H9 (cell line): Measurements from ENCODE around the gene RAB25. TPM values are rescaled to one million over a fixed set of nuclear protein-coding genes. Genes with fewer than 3 reads are reported as not detected.

Source experiments
- DNase-seq: peaks from one replicate; pipeline ENCODE4 v3.0.0-alpha.2; 2017
- H2AFZ ChIP-seq: one replicate; pipeline ENCODE4 v1.6.1; 2013; ENCODE audit warnings: mild to moderate bottlenecking, low read length, control low read depth, moderate library complexity
- H2AK5ac ChIP-seq: 2 replicates; pipeline ENCODE4 v1.6.1; 2013; ENCODE audit warnings: low read length, control low read depth, mixed read lengths; ENCODE audit not compliant: insufficient read length
- H2BK120ac ChIP-seq: one replicate; pipeline ENCODE4 v1.6.1; 2013; ENCODE audit warnings: low read depth, mild to moderate bottlenecking, low read length, control low read depth, inconsistent platforms; ENCODE audit not compliant: poor library complexity, severe bottlenecking
- H2BK12ac ChIP-seq: 2 replicates; pipeline ENCODE4 v1.6.1; 2013; ENCODE audit warnings: low read length, control low read depth, mixed read lengths, low read depth; ENCODE audit not compliant: insufficient read length
- H2BK15ac ChIP-seq: 2 replicates; pipeline ENCODE4 v1.6.1; 2013; ENCODE audit warnings: low read depth, low read length, control low read depth
- H2BK20ac ChIP-seq: one replicate; pipeline ENCODE4 v1.6.1; 2013; ENCODE audit warnings: low read depth, mild to moderate bottlenecking, low read length, control low read depth, inconsistent platforms; ENCODE audit not compliant: poor library complexity, severe bottlenecking
- H2BK5ac ChIP-seq: 2 replicates; pipeline ENCODE4 v1.6.1; 2013; ENCODE audit warnings: low read length, control low read depth, mixed read lengths; ENCODE audit not compliant: insufficient read length
- H3K14ac ChIP-seq: 2 replicates; pipeline ENCODE4 v1.6.1; 2013; ENCODE audit warnings: low read length, control low read depth; ENCODE audit not compliant: insufficient read depth
- H3K18ac ChIP-seq: 2 replicates; pipeline ENCODE4 v1.6.1; 2013; ENCODE audit warnings: low read depth, mild to moderate bottlenecking, mixed read lengths, low read length, control low read depth; ENCODE audit not compliant: insufficient read length
- H3K23ac ChIP-seq: 2 replicates; pipeline ENCODE4 v1.6.1; 2013; ENCODE audit warnings: low read length, control low read depth, mixed read lengths, low read depth; ENCODE audit not compliant: insufficient read length
- H3K23me2 ChIP-seq: 2 replicates; pipeline ENCODE4 v1.6.1; 2013; ENCODE audit warnings: low read depth, mild to moderate bottlenecking, mixed read lengths, low read length, control low read depth; ENCODE audit not compliant: insufficient read length, poor library complexity, severe bottlenecking
- H3K27ac ChIP-seq: 2 replicates; pipeline ENCODE4 v1.5.1; 2013; ENCODE audit warnings: low read length, control low read depth, mixed read lengths, low read depth; ENCODE audit not compliant: insufficient read length
- H3K27me3 ChIP-seq: 2 replicates; pipeline ENCODE4 v1.6.1; 2013; ENCODE audit warnings: low read length, control low read depth, inconsistent platforms; ENCODE audit not compliant: insufficient read depth
- H3K4ac ChIP-seq: 2 replicates; pipeline ENCODE4 v1.6.1; 2013; ENCODE audit warnings: low read depth, mild to moderate bottlenecking, control low read depth, inconsistent platforms, low read length, moderate library complexity
- H3K4me1 ChIP-seq: 2 replicates; pipeline ENCODE4 v1.6.1; 2013; ENCODE audit warnings: low read length, control low read depth, inconsistent platforms; ENCODE audit not compliant: insufficient read depth
- H3K4me2 ChIP-seq: 2 replicates; pipeline ENCODE4 v1.6.1; 2013; ENCODE audit warnings: low read length, control low read depth, mixed read lengths; ENCODE audit not compliant: insufficient read length, insufficient read depth
- H3K56ac ChIP-seq: 2 replicates; pipeline ENCODE4 v1.6.1; 2013; ENCODE audit warnings: low read depth, mild to moderate bottlenecking, mixed read lengths, low read length, control low read depth; ENCODE audit not compliant: insufficient read length
- H3K79me1 ChIP-seq: 2 replicates; pipeline ENCODE4 v1.6.1; 2013; ENCODE audit warnings: low read depth, mild to moderate bottlenecking, moderate library complexity, low read length, control low read depth, inconsistent platforms; ENCODE audit not compliant: insufficient read depth, poor library complexity, severe bottlenecking
- H3K79me2 ChIP-seq: 2 replicates; pipeline ENCODE4 v1.6.1; 2013; ENCODE audit warnings: low read length, control low read depth, inconsistent platforms; ENCODE audit not compliant: insufficient read depth
- H3K9ac ChIP-seq: 2 replicates; pipeline ENCODE4 v1.6.1; 2013; ENCODE audit warnings: low read length, control low read depth, mixed read lengths; ENCODE audit not compliant: insufficient read length; ENCODE audit errors: extremely low read depth
- H3K9me3 ChIP-seq: one replicate; pipeline ENCODE4 v1.6.1; 2013; ENCODE audit warnings: low read depth, low read length, inconsistent platforms; ENCODE audit not compliant: control insufficient read depth
- H3T11ph ChIP-seq: one replicate; pipeline ENCODE4 v1.6.1; 2013; ENCODE audit warnings: mild to moderate bottlenecking, low read length, control low read depth, inconsistent platforms
- H4K20me1 ChIP-seq: one replicate; pipeline ENCODE4 v1.6.1; 2013; ENCODE audit not compliant: control insufficient read depth, insufficient read length, insufficient read depth
- H4K5ac ChIP-seq: 2 replicates; pipeline ENCODE4 v1.6.1; 2013; ENCODE audit warnings: low read depth, mild to moderate bottlenecking, mixed read lengths, low read length, control low read depth; ENCODE audit not compliant: insufficient read length
- H4K8ac ChIP-seq: replicated peaks from 2 replicates; pipeline ENCODE4 v1.6.1; 2013; ENCODE audit warnings: low read length, control low read depth, mixed read lengths, low read depth; ENCODE audit not compliant: insufficient read length
- H4K91ac ChIP-seq: 2 replicates; pipeline ENCODE4 v1.6.1; 2013; ENCODE audit warnings: low read depth, mild to moderate bottlenecking, moderate library complexity, mixed read lengths, low read length, control low read depth; ENCODE audit not compliant: insufficient read length
- H3K27ac Mint-ChIP-seq, 3 experiments: 2 replicates in 2 of 3; 3 replicates in 1 of 3; pipeline ENCODE4 v1.8.0; 2020 to 2021; ENCODE audit warnings: mixed read lengths in 3 of 3, mild to moderate bottlenecking in 1 of 3, moderate library complexity in 1 of 3
- H3K27me3 Mint-ChIP-seq: 2 replicates; pipeline ENCODE4 v1.8.0; 2021; ENCODE audit warnings: low read depth, mild to moderate bottlenecking, moderate library complexity, mixed read lengths
- H3K36me3 Mint-ChIP-seq, 3 experiments: 2 replicates in 2 of 3; 3 replicates in 1 of 3; pipeline ENCODE4 v1.8.0; 2020 to 2021; ENCODE audit warnings: low read depth in 3 of 3, mixed read lengths in 3 of 3; ENCODE audit not compliant: insufficient read depth in 1 of 3
- H3K4me1 Mint-ChIP-seq, 2 experiments: 2 replicates each; pipeline ENCODE4 v1.8.0; 2020; ENCODE audit warnings: mixed read lengths in 2 of 2
- H3K4me3 Mint-ChIP-seq, 2 experiments: 2 replicates in 1 of 2; 3 replicates in 1 of 2; pipeline ENCODE4 v1.8.0; 2020 to 2021; ENCODE audit warnings: mild to moderate bottlenecking in 2 of 2, mixed read lengths in 2 of 2, moderate library complexity in 1 of 2
- H3K9me3 Mint-ChIP-seq, 2 experiments: 2 replicates in 1 of 2; 3 replicates in 1 of 2; pipeline ENCODE4 v1.8.0; 2020; ENCODE audit warnings: mild to moderate bottlenecking in 2 of 2, mixed read lengths in 2 of 2, moderate library complexity in 1 of 2
- CTCF ChIP-seq: fragments of 200-600 bp; sonication (generic); conservative IDR thresholded peaks from 3 replicates; pipeline ENCODE4 v1.8.0; 2021; ENCODE audit warnings: antibody characterized with exemption, mild to moderate bottlenecking
- WGBS: extraction: QIAGEN DNeasy Blood & Tissue Kit; methylation state at CpG from one replicate; pipeline ENCODE4 v1.1.7; 2013; ENCODE audit warnings: missing lambda C conversion rate, low lambda C conversion rate, mixed read lengths; ENCODE audit not compliant: insufficient read length; ENCODE audit errors: extremely low coverage; 5-methylcytosine and 5-hydroxymethylcytosine counted together
- total RNA-seq: library from RNA; stranded (reverse); gene quantifications from 2 replicates; pipeline ENCODE4 v1.2.1, GENCODE V29; 2021

The RAB25 gene
- total RNA-seq, 1 experiment from 2014 or later = 43.1 TPM

GRCh38 chr1:156110252-156110651, 49.3 kb downstream of the RAB25 start:
- no peaks in the 10 kb centered on the region for H3K27me3 ChIP-seq
- H4K20me1 ChIP-seq = no peaks in the 10 kb centered on the region
- no peak overlapping the region for H3K14ac ChIP-seq
- no peak for DNase-seq
- no peak overlapping the region for H2BK20ac ChIP-seq
- no peak overlapping the region for H2BK120ac ChIP-seq
- no peaks in the 10 kb centered on the region for H3K79me1 ChIP-seq
- Mint-ChIP-seq H3K36me3 (peaks cover 0 to 2% (median 0%) of the 10 kb centered on the region in 3 experiments; a peak in 1 of 7 replicates), H3K4me1 (peaks cover 34 to 51% of the 10 kb centered on the region in 2 experiments), H3K9me3 (no peaks in the 10 kb centered on the region; a peak in 1 of 5 replicates), H3K27ac (no peak overlapping the region), H3K4me3 (no peak overlapping the region), H3K27me3 (peaks cover 11% of the 10 kb centered on the region)
- peaks cover 7% of the 10 kb centered on the region; the same call in 1 of the 2 replicates for H3K4me1 ChIP-seq
- H3K27ac ChIP-seq = no peak overlapping the region
- no peaks in the 10 kb centered on the region for H3K9me3 ChIP-seq
- H3K23me2 ChIP-seq = peaks cover 12% of the 10 kb centered on the region
- H4K91ac ChIP-seq = no peak overlapping the region
- H4K8ac ChIP-seq = no peak overlapping the region
- no peak for TF ChIP-seq CTCF
- H2BK5ac ChIP-seq = no peak overlapping the region
- H4K5ac ChIP-seq = no peak overlapping the region
- no peak overlapping the region for H3T11ph ChIP-seq
- no peak overlapping the region for H3K23ac ChIP-seq
- no peak overlapping the region for H2BK12ac ChIP-seq
- H2AFZ ChIP-seq = no peak overlapping the region
- no peak overlapping the region for H3K9ac ChIP-seq
- WGBS = no CpG with 5 or more reads among the region's 2 CpGs
- no peak overlapping the region for H3K18ac ChIP-seq
- H3K56ac ChIP-seq = no peak overlapping the region
- H2AK5ac ChIP-seq = no peak overlapping the region
- H3K79me2 ChIP-seq = no peaks in the 10 kb centered on the region
- H3K4ac ChIP-seq = no peak overlapping the region
- no peak overlapping the region for H2BK15ac ChIP-seq
- no peak overlapping the region for H3K4me2 ChIP-seq
